ENCODE measurements around the gene DHRS1.

The DHRS1 gene

DNA sequence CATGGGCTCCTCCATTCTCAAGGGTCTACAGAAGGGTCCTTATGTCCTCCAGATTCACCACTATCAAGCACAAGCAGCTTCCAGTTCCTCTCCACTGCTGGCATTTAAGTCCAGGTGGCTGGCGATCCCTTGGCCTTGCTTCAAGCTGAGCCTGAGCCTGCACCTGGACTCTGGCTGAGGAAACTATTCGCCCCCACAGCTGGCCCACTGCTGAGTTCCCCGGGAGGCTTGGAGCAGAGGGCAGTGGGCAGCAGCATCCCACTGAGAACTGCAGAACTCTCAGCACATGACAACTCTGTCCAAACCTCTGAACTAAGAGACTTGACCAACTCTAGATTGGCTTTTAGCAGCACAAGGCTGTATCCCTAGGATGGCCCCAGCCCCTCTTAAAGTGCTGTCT, 16.8 kb downstream of the DHRS1 start:
- DNase-seq (ENCODE audit: low spot score), result no peak

DNA sequence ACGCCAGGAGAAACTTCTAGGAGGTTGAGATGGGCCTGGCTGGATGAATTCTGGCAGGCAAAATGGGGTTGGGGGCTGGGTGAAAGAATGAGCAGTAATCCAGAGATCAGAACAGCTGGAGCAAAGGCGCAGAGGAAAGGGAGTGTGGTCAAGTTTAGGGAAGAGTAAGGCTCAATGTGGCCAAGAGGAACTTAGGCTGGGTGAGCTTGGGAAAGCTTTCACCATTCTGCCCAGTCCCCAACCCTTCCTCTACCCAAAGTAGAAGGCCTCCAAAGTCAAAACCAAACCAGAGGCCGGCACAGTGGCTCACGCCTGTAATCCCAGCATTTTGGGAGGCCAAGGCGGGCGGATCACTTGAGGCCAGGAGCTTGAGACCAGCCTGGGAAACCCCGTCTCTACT, 17.9 kb downstream of the DHRS1 start:
- DNase-seq (ENCODE audit: low spot score), result no peak

DNA sequence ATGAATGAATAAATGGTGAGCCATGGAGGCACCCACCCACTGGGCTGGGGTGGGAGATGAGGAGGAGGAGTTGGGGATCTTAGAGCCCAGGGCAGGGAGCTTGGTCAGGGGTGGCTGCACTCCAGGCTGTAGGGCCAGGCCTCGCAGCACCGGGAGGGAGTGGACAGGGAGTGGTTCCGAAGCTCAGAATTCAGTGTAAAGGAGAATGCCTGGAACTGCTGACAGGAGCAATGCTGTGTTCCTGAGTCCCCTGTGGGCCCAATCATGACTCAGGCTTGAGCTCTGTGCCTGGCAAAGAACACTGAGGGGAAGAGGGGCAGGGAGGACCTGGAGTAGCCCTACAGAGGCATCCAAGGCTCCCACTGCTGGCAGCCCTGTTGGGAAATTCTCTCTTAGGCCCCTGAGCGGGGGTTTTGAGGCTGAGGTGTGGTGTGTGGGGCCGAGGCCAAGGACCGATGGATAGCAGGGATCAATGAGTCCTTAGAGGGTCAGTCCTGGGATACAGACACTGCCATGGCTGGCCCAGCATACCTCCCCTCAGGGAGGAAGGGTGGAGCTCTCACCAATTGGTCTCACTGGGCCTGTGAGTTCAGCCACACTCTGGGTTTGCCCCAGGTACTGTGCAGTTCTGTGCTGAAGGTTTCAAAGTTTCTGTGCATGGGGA, 18.7 kb downstream of the DHRS1 start:
- DNase-seq (ENCODE audit: low spot score), result no peak

DNA sequence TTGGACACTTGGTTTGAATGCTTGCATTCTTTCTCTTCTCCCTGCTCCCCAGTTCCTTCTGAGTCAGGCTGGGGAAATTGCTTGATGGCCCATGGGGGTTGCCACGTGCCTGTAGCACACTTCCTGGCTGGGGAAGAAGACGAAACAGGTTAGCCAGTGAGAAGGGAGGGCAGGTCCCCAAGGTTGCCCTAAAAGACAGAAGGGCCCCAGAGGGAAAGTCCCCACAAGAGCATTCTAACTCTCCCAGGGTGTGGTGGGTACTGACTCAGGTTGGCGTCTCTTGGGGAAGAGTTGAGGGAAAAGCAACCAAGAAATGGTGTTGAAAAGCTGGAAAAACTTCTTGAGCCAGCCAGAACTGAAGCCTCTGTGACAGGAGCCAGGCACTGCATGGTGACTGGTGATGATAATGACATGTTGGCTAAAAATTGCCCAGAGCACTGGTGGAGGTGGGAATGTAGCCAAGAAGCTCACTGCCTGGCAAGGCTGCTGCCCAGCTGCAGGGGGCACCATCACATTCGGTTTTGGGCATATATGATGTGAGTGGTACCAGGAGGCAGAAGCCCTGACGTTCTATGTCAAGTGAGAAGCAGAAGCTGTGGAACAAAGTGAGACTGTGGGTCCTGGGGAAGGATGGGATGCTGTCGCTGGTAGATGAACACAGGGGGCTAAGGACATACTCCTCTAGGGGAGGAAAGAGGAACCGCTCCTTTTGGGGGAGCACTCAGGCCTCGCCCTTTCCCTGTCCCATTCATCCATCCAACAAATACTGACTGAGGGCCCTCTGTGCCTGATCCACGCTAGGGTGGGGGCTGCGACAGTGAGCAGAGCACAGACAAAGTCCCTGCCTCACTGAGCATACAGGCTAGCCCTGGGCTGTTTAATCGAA, 20.0 kb downstream of the DHRS1 start:
- no peak for DNase-seq (ENCODE audit: low spot score)

DNA sequence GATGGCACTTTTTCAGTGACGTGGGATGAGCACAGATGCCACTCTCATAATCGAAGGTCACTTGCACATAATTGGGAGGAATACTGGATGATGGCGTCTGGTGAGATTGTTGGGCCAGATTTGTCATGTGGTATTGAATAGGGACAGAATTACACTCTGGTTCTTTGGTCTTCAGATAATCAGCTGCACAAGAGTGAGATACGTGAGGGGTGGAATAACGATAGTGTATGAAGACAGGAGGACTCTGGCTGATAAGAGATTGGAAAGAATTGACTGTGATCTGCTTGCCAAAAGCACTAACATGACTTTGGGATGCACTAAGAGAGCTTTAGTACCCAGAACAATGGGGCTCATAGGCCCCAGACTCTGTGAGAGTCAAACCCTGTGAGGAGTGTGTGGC, 21.2 kb downstream of the DHRS1 start:
- DNase-seq (ENCODE audit: low spot score), result no peak

DNA sequence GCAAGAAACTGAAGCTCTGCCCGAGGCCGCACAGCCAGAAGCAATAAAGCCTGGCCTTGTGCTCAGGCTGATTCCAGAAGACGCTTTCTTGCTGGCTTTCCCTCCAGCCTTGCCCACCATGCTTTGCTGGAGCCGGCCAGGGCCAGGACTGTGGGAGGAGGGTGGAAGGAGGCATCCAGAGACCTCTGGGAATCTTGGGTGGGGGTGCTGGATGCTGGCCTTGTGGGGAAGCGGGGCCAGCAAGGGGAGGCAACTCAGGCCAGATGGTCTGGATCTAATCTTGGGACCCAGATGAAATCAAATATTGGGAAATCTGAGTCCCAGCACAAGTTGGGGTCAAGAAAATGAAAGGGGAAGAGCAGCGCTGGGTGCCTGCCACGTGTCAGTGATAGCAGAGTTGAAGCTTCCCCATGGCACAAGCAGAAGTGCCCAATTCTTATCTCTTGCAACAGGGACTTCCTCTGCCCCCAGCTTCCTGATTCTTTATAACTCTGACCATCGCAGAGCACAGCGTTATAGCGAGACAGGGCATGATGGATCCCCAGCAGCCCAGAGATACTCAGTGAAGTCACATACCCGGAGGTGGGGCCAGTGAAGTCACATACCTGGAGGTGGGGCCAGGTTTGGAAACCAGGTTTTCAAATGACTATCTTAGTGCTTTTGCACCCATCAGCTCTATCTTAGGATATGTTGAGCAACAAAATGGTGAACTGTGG, 21.8 kb downstream of the DHRS1 start:
- DNase-seq (ENCODE audit: low spot score), result no peak

DNA sequence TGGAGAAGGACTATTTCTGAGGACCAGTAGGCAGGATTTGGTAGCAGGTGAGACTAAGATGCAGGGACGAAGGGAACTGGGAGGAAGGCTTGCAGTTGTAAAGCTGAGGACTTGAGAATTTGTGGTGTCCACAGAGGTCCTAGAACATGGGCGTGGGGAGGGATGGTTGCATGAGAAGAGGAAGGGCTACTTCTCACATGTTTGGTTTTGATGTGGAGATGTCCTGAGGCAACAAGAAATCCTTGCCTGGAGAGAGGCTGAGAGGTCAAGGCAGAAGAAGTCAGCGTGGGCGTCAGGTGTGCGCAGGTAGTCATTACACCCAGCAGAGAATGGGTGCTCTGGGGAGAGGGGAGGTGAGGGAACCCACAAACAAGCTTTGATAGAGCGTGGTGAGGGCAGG, 22.5 kb downstream of the DHRS1 start:
- no peak for DNase-seq (ENCODE audit: low spot score)

DNA sequence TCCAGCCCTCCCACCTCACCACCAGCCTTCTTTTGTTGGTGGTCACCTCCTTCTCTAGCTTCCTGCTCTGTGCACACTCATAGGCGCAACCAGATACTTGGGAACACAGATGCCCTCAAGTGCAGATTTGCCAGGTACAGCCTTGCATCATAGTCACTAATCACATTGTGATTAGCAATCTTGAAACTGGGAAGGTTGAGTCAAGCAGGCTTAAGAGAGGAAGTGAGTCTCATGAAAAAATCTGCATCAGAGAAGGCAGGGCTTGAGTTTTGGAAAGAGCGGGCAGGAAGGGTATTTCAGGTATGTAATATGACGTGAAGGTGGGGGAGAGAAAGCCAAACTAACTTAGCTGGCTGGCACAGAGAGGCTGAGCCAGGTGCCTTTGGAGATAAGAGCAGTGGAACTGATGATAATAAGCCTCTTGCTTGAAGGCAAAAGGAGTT, 25.5 kb downstream of the DHRS1 start:
- peak; percentile 25 for DNase-seq (ENCODE audit: low spot score)

DNA sequence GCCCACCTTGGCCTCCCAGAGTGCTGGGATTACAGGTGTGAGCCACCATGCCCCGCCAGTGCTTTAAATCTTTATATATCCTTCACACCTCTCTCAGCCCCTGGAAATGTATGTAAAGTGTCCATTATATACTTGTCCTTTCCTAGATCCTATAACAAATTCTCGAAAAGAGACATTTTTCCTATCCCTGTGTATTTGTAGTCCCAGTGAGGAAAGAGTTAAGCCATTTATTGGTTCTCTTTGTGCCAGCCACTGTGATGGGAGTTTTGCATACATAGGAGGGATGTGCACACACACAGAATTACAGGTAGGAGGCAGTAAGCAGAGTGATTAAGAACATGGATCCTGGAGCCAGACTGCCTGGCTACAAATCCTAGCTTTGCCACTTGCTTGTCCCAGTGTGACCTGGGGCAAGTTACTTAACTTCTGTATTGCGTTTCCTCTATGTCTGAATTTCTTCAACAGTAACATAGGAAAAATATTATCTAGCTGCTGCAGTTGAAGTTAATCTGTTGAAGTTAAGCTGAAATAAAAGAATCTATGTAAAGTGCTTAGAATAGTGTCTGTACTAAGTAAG, 26.1 kb downstream of the DHRS1 start:
- DNase-seq (ENCODE audit: low spot score), result peak; percentile 39

DNA sequence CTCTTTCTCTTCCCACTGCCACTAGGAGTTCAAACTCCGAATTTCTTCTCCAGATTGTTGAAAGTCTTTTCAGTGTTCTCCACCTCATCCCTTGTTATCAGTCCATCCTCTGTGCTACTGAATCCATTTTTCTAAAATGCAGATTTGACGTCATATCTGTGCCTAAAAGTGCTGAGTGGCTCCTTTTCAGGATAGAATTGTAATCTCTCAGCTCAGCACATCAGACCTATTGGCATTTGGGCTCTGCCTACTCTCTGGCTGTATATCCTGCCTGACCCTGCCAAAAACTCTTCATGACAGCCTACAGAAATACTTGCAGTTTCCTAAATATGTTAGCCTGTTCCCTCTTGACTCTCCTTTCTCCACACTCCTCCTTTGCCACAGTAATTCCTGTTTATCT, 27.1 kb downstream of the DHRS1 start:
- no peak for DNase-seq (ENCODE audit: low spot score)

DNA sequence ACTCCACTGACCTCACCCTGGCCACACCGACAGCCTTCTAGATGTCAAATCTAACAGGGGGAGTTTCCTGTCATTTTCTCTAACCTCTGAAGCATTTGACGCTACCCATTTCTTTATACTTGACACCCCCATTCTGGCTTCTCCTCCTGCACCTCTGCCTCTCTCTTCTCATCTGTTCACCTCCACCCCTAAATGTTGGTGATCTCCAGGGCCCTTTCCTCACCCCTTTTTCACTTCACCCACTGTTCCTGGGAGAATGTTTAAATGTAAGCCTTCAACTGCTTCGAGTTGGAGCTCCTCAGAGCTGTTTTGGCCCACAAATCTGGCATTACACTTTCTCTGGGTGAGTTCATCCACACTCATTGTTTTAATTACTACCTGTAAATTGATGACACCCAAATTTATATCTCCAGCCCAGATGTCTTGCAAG, 27.7 kb downstream of the DHRS1 start:
- no peak for DNase-seq (ENCODE audit: low spot score)

DNA sequence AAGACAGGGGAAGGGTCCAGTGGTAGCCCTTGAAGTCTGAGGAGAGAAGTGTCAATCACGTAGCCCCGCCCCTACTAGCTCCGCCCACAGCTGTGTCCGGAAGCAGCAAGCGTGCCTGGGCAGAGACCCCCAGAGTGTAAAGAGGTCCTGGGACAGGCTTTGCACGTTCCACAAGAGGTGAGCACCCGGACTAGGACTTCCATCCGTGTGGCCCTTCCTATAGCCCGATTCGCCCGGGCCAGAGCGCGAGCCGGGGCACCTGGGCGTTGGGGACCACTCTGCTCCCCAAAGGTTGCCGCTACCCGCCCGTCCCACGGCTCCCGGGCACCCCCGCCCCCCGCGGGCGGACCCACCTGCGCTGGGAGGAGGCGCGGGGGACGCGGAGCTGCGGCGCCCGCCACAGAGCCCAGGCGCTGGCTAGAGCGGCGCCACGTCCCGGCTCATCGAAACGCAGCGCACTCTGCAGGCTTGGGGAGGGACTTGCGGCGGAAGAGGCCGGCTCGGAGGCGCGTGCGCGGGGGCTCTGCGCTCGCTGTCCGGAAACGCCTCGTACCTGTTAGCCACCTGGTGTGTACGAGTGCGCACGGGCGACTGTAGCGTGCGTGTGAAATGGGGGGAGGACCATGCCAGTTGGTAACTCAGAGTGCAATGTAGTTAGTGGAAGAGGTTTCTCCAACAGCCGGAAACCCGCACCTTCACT, 28.3 kb downstream of the DHRS1 start, which contains the start of gene RABGGTA:
Gene RABGGTA (minus strand): TSS at position 464 of the 700 bp plus-strand sequence. CDS start 482 bp downstream, outside the sequence.
- DNase-seq (ENCODE audit: low spot score), result peak; percentile 90

DNA sequence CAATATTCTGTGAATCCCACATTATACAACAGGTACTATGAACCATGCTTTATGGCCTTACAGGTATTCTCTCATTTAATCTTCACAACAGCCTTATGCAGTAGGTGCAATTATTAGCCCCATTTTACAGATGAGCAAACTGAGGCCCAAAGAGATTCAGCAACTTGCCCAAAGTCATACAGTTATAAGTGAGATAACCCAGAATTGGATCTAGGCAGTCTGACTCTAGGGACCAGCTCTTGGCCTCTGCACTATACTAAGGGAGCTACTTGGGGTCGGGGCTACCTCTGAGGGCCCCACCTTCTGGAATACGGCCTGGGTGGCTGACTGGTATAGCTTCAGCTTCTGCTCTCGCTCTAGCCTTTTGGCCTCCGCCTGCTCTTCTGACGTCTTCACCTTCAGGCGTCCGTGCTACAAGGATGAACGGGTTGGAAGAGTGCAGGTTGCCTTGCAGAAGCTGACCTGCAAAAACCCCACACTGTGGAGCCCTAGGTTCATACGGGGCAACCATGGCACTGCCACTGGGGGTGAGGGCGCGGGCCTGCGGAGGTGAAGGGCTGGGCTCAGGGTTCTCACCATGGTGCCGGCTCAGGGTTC, 28.9 kb downstream of the DHRS1 start:
- DNase-seq (ENCODE audit: low spot score), result peak; percentile 36

DNA sequence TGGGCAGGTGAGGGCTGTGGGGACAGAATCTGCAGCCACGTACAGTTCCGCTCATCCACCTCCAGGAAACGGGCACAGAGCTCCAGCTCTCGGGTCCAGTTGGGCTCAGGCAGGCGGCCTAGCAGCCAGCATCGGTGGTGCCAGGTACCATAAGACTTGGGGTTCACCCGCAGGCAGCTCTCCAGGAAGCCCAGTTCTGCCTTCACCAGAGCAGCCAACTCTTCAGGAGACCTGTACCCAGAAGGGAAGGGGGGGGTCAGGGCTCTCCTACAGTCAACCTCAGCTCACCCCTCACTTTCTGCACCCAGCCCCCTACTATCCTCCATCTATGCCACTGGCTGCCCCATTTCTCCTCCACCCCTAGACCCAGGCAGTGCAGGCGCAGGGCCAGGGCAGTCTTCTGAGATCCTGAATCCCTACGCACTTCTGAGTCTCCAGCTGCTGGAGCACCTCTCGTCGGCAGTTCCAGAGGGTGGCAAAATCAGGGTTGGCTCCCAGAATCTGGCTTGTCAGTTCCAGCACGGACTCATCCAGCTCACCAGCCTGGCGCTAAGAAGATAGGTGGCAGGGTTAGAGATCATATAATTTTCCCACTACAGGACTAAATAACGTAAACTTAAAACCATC, 29.6 kb downstream of the DHRS1 start:
- no peak for DNase-seq (ENCODE audit: low spot score)

DNA sequence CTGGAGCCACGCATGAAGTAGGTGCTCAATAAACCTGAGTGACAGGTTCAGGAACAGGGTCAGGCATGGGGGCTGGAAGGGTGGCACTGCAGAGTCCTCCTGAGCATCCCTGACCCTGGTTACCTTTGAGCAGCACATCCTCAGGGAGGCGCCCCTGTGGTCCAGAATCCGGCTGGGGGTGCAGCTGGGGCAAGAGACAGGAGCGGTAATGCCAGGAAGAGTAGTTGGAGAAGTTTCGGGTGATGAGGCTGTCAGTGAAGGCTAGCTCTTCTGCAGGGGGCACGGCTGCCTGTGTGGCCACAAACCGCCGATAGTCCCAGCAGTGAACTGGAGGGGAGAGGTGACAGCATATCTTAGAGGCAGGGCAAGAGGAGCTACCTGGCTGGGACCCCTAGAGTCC, 30.2 kb downstream of the DHRS1 start:
- DNase-seq (ENCODE audit: low spot score), result no peak

DNA sequence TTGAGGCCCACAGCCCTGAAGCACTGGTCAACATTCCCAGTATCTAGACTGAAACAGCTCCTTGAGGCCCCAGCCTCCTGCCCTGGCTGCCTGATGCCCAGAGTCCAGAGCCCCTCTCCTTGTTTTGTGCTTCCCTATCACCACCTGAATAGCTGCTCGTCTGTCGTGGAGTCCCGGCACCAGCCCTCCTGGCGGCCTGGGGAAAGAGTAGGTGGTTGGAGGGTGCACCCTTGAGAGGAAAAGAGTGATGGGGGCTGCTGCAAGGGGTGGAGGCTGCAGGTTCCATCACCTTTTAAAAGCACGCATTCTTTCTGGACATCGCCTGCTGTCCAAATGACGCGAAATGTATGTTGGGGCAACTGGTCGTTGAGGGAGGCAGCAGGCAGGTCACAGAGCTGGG, 31.4 kb downstream of the DHRS1 start:
- no peak for DNase-seq (ENCODE audit: low spot score)

DNA sequence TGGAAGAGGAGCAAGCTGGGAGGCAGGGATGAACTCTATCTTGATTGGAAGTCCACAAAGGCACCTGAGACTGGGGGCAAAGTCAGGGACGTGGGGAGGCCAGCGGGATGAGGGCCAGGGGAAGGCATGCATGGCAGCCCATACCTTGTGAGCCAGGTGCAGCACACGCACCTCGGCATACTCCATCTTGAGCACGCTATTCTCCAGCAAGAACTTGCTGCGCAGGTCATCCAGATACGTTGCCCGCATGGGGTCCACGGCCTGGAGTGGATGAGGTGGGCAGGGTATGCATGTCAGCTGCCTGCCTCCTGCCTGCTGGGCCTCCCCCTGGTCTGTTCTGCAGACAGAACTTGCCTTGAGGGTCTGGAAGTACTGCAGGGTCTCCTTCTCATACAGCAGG, 32.1 kb downstream of the DHRS1 start:
- DNase-seq (ENCODE audit: low spot score), result no peak

DNA sequence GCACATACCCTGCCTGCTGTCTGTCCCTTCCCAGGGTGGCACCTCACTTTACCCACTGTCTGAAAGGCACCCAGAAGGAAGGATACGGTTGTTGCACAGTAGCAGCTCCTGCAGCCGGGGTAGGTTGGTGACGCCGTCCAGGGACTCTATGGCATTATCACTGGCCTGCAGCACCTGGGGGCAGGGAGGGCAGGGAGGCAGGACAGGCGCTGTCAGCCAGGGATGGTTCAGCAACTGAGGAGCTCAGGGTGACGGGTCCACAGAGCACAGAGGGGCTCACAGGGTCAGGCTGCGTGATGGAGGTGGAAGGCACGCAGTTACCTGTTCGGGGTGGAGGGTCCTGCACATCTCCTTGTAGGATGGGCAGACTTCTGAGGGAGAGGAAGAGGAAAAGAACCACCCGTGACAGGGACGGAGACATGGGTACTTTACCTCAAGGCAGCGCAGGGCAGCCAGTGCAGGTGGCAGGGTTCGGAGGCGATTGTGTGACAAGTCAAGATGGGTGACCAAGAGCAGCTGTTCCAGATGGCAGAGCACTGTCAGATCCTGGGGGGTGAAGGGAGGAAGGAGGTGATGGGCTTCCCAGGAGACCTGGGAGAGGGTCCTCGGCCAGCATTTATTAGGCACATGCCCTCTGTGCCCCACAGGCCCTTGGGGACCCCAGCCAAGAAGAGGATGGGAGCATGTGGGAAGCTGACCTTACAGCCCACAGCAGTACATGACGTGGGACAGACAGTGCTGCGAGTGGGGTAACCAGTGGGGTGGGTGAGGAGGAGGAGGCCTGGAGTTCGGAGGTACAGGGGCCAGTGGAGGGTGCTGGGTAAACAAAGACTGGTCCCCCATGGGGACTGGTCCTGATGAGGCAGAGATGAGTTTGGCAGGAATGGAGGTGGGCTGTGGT, 33.0 kb downstream of the DHRS1 start:
- no peak for DNase-seq (ENCODE audit: low spot score)

DNA sequence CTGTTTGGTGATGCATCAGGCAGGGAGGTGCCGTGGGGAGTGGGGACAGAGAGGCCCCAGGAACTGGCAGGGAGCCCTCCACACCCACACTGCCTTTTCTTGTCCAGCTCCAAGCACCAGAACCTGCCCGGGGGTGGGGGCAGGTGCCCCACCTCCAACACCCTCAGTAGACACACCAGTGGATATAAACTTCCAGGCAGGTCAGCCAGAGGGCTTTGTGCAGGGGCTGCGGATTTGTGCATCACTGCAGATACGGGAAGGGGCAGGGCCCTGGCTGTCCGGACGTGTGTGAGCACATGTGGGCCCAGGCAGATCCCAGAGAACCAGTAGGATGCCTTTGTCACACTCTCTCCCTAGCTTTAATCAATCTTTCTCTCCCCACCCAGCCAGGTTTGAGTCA, 35.3 kb downstream of the DHRS1 start:
- DNase-seq (ENCODE audit: low spot score), result no peak

DNA sequence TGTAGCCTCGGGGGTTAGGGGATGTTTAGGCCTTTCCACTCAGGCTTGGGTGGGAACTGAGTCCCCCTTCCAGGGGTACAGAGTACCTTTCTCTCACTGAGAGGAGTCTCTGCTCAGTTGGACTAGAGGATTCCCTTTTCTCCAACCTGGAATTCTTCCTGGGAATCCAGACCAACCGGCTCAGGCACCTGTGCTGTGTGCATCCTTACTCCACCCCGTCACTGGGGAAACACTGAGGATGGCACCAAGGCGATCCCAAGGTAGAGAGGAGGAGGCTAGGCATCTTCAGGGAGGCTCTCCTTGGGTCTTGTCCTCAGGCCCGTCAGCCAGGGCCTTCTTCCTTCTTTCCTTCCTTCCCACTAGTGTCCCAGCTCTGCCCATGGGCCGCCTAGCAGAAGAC, 35.7 kb downstream of the DHRS1 start:
- DNase-seq (ENCODE audit: low spot score), result no peak

All from RKO (cell line).